Keratinocyte (primary cell): ENCODE measurements around the gene PEX5L.

Source experiments
- CTCF ChIP-seq, 3 experiments: IDR thresholded peaks in 1 of 3; conservative IDR thresholded peaks in 1 of 3; optimal IDR thresholded peaks in 1 of 3; 2 replicates in 2 of 3; 3 replicates in 1 of 3; pipeline versions ENCODE3 to v1.5.1; 2011; ENCODE audit warnings: low read length in 3 of 3, mild to moderate bottlenecking in 3 of 3, moderate library complexity in 2 of 3, control low read depth in 1 of 3, inconsistent platforms in 1 of 3; ENCODE audit not compliant: insufficient read depth in 2 of 3; ENCODE audit errors: extremely low read depth in 1 of 3
- EZH2 ChIP-seq: IDR thresholded peaks from one replicate; pipeline ENCODE4 v1.6.1; 2012; ENCODE audit warnings: inconsistent platforms, mild to moderate bottlenecking, low read length, moderate library complexity

- TF ChIP-seq CTCF (optimal IDR thresholded peaks at IDR 0.05 in 1 of 3, IDR thresholded peaks at IDR 0.05 in 1 of 3, conservative IDR thresholded peaks at IDR 0.05 in 1 of 3; ENCODE audit: extremely low read depth in 1 of 3, insufficient read depth in 2 of 3, low read length in 3 of 3) = no peak
- no peak for TF ChIP-seq EZH2
These were observed 86.9 kb downstream of the PEX5L start for GRCh38 chr3:179949869-179950268.
